NCI-H128 (cell line): ENCODE data around the gene RIMBP2.

Source experiments
- DNase-seq: peaks from one replicate; lab custom pipeline; 2025; ENCODE audit not compliant: unreplicated experiment; lab: John Stamatoyannopoulos, UW

Gene RIMBP2

DNA sequence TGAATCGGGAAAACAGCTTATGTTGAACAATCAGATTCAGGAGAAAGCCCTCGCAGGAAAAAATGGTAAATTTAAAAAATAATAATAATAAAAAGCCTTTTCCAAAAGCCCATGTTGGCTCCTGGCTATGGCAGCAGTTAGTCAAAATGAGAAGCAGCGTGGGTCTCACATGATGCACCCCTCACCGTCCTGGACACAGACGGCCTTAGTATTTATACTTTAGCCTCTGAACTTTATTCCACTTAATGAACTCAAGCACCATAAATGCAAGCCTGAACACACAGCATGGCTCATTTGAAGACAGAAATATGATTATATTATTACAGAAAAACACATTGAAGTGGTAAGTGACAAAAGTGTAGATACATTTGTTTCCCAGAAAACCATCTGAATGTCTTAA, 160.9 kb downstream of the RIMBP2 start:
- DNase-seq = no peak

DNA sequence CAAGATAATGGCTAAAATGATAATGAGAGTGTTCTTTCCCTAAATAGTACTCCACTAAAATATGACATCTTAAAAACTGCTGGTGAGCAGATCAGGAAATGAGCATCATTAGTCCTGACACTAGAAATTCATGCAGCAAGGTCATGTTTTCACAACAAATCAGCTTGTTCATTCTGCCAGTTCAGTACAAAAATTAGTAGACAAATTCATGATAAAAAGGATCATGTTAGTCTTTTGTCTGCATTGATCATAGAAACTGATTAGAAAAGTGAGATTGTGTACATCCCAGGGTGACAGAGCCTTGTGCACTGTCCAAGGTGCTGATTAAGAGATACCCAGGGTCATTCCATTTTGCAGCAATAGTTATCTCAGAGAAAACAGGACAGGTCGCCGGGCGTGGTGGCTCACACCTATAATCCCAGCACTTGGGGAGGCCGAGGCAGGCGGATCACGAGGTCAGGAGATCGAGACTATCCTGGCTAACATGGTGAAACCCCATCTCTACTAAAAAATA, 163.6 kb downstream of the RIMBP2 start:
- no peak for DNase-seq

DNA sequence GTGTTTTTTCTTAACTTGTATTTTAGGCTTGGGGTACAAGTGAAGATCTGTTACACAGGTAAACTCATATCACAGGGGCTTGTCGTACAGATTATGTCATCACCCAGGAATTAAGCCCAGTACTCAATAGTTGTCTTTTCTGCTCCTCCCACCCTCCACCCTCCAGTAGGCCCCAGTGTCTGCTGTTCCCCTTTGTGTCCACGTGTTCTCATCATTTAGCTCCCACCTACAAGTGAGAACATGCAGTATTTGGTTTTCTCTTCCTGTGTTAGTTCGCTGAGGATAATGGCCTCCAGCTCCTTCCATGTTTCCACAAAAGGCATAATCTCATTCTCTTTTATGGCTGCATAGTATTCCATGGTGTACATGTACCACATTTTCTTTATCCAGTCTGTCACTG, 166.7 kb downstream of the RIMBP2 start:
- DNase-seq = no peak

GRCh38 chr12:130547480-130548155, 168.5 kb downstream of the RIMBP2 start:
- no peak for DNase-seq

DNA sequence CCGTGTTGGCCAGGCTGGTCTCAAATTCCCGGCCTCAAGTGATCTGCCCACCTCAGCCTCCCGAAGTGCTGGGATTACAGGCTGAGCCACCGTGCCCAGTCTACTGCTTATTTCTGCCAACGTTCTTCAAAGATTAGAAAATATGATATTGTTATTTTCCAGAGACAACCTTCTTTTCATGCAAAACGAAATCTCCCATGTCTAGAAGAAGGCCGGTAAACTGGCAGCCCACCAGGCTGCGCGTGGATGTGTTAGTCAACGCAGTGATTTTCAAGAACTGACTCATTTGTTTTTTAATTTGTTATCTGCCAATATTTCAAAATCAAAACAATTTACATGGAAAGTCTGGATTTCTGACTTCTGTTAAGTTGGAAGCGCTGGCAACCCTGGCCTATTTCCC, 169.6 kb downstream of the RIMBP2 start:
- no peak for DNase-seq

- DNase-seq = no peak
Measured at GRCh38 chr12:130545475-130545874, 170.6 kb downstream of the RIMBP2 start.

DNA sequence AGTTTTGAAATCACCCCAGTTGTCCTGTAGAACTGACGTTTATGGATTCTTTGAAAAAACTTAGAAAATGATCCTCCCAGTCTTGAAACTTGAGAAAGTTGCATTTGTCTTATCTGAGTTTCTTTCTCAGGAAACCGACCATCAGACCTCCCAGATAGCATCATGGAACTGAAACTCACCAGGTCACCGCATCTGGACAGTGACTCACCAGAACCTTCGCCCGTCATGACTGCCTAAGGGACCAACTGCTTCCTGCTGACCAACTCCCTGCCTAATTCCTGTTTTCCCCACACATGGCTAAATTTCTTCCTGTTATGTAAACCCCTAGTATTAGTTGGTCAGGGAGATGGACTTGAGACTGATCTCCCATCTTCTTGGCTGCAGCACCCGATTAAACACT, 175.7 kb downstream of the RIMBP2 start:
- no peak for DNase-seq

DNA sequence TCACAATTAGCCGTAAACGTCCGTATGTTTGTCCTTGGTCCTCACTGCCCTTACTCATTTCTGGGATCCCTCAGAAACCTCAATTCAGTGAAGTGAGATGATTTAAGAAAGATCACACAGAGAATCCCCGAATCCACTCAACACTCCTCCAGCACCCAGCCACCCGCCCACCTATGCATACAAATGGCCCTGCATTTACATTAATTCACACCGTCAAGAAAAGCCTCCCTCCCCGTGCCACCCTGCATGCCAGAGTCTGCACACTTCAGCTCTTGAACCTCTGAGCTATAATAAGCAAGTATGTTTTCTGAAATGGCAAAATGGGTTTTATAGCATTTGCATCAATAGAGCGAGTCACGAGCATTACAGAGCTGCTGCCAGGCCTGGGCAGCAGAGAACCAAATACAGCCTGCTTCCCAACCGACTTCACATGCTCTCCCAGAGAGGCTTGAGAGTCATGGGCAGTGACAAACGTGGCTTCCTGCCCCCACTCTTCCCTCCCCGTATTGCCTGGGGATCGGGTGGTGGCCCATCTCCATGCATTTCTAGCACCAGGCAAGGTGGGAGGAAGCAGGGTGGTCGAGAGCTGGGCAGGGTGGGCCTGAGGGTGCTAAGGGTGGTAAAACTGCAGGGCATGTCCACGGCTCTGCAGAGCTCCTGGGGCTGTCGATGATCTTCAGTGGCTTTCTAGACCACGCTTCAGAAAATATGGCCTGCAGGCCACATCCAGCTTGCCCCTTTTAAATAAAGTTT, 177.6 kb downstream of the RIMBP2 start:
- no peak for DNase-seq

- DNase-seq = no peak
Measured at GRCh38 chr12:130537655-130538054, 178.4 kb downstream of the RIMBP2 start.

GRCh38 chr12:130537051-130537450, 179.0 kb downstream of the RIMBP2 start:
- no peak for DNase-seq

GRCh38 chr12:130530429-130530828, 185.7 kb downstream of the RIMBP2 start:
- no peak for DNase-seq

- DNase-seq = no peak
Measured at GRCh38 chr12:130529781-130530180, 186.3 kb downstream of the RIMBP2 start.

GRCh38 chr12:130527239-130527638, 188.9 kb downstream of the RIMBP2 start:
- no peak for DNase-seq

GRCh38 chr12:130526813-130527212, 189.3 kb downstream of the RIMBP2 start:
- DNase-seq = no peak

GRCh38 chr12:130525384-130526172, 190.5 kb downstream of the RIMBP2 start:
- DNase-seq = no peak

DNA sequence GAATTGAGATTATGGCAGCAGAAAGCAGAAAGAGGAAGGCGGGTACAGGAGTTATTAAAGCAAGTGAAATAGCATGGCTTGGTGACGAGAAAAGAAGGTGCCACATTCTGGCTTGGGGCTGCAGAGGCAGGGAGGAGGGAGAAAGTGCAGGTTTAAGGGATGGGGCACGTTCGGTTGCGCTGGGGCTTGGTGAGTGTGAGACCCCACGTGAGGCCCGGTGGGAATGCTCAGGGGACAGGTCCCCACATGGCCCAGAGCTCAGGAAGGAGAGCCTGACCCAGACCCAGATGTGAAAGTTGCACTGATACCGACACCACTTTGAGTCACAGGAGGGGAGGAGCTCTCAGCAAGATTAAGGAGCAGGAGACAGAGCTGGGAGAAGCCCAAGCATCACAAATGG, 191.3 kb downstream of the RIMBP2 start:
- no peak for DNase-seq

- no peak for DNase-seq
Measured at GRCh38 chr12:130523863-130524614, 192.1 kb downstream of the RIMBP2 start.

- no peak for DNase-seq
Measured at GRCh38 chr12:130523208-130523607, 192.9 kb downstream of the RIMBP2 start.

GRCh38 chr12:130522244-130522834, 193.8 kb downstream of the RIMBP2 start:
- no peak for DNase-seq

DNA sequence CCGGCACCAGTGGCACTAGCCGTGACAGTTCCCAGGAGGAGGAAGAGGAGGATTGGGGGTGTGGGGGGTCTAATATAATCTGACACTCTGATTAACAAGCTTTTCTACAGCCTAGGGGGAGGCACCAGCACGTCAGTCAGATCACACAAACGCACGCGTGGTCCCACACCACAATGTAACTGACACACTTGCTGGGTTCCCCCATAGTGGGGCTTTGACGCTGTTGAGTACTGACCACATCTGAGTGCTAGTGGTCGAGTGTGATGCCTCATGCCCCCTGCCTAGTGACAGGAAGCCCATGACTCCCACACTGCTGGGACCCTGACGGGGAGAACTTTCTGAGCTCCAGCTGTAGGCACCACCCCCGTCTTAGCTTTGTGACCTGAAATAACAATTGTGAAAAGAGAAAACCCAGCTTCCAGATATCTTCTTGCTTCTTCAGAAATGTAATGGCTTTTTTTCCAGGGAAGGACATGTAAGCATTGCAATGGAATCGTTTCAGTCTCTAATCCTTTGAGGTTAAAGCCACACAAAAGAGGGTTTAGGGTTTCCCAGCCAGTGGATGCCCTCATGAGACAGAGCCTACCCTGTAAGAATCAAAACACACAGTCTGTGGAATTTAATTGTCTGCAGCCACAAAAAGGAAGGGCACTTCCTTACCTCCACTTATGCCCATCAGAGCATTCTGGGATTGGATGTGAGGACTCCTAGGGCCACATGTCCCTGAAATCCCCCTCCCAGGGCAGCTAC, 194.5 kb downstream of the RIMBP2 start:
- DNase-seq = no peak
